BLaER1 (cell line): ENCODE data around the gene SYVN1.
"Not testable (repeated sequence)": the region's sequence is repeated elsewhere in the genome, so short reads cannot be mapped to it uniquely, and the experiment has no call there.

ENCODE experiments used
- H3K27ac ChIP-seq: shearing (Covaris generic); formaldehyde crosslinking; 2 replicates; pipeline ENCODE4 v1.8.1; 2022
- H3K27me3 ChIP-seq: shearing (Covaris generic); formaldehyde crosslinking; 2 replicates; pipeline ENCODE4 v1.8.1; 2022
- H3K36me3 ChIP-seq: shearing (Covaris generic); formaldehyde crosslinking; 2 replicates; pipeline ENCODE4 v1.8.1; 2022
- H3K4me1 ChIP-seq: shearing (Covaris generic); formaldehyde crosslinking; 2 replicates; pipeline ENCODE4 v1.8.1; 2022
- H3K4me2 ChIP-seq: shearing (Covaris generic); formaldehyde crosslinking; 2 replicates; pipeline ENCODE4 v1.8.1; 2022
- H3K4me3 ChIP-seq: shearing (Covaris generic); formaldehyde crosslinking; 2 replicates; pipeline ENCODE4 v1.8.1; 2022
- H3K9ac ChIP-seq: shearing (Covaris generic); formaldehyde crosslinking; 2 replicates; pipeline ENCODE4 v1.8.1; 2022
- H3K9me3 ChIP-seq: shearing (Covaris generic); formaldehyde crosslinking; 2 replicates; pipeline ENCODE4 v1.8.1; 2022
- H4K20me1 ChIP-seq: shearing (Covaris generic); formaldehyde crosslinking; 2 replicates; pipeline ENCODE4 v1.8.1; 2022
- Cebpa-rat ChIP-seq: shearing (Covaris generic); IDR thresholded peaks from 2 replicates; pipeline ENCODE4 v1.8.1; 2022

The SYVN1 gene

DNA sequence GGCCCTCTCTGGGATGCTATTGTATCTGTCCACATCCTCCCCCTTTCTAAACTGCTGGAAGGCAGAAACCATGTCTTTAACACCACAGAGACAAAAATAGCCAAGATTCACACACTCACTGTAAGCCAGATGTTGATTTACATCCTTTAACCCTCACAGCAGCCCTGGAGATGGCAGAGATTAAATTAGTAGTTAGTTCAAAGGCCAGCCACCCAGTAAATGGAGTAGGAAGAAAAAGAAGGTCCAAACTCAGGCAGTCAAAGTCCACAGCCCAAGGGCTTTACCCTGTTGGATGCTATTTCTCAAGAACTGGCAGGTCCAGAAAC lies 14.7 kb downstream of the SYVN1 start:
- H3K4me1 ChIP-seq: peaks cover 75% of the 10 kb centered on the region
- no peak overlapping the region for H3K4me3 ChIP-seq
- H3K27ac ChIP-seq: no peak overlapping the region
- H3K27me3 ChIP-seq: no peaks in the 10 kb centered on the region
- H3K9me3 ChIP-seq: no peaks in the 10 kb centered on the region
- H3K36me3 ChIP-seq: peaks cover 61% of the 10 kb centered on the region
- peak overlapping the region; percentile 55; the same call in 1 of the 2 replicates for H3K9ac ChIP-seq
- no peak for TF ChIP-seq Cebpa-rat
- peaks cover 55% of the 10 kb centered on the region for H4K20me1 ChIP-seq
- H3K4me2 ChIP-seq: peak overlapping the region; percentile 89

DNA sequence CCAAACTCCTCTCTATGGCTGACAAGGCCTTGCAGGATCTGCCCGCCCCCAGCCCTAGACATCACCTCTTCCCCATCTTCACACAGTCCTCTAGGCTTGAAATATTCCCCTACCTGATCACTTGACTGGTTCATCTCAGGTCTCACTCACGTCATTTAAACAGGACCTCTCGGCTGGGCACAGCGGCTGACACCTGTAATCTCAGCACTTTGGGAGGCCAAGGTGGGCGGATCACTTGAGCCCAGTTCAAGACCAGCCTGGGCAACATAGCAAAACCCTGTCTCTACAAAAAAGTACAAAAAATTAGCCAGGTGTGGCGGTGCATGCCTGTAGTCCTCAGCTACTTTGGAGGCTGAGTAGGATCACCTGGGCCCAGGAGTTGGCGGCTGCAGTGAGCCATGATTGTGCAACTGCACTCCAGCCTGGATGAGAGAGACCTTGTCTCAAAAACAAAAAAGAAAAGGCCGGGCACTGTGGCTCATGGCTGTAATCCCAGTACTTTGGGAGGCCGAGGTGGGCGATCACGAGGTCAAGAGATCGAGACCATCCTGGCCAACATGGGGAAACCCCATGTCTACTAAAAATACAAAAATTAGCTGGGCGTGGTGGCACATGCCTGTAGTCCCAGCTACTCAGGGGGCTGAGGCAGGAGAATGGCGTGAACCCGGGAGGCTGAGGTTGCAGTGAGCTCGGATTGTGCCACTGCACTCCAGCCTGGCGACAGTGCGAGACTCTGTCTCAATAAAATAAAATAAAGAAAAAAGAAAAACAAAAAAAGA lies 15.2 kb downstream of the SYVN1 start:
- H3K27me3 ChIP-seq, H3K4me3 ChIP-seq, H3K9me3 ChIP-seq, H3K27ac ChIP-seq: not testable (repeated sequence)
- peaks cover 55% of the 10 kb centered on the region for H4K20me1 ChIP-seq
- H3K4me1 ChIP-seq: peaks cover 73% of the 10 kb centered on the region
- H3K4me2 ChIP-seq: peak overlapping the region; percentile 89
- H3K9ac ChIP-seq: peak overlapping the region; percentile 55
- H3K36me3 ChIP-seq: peaks cover 55% of the 10 kb centered on the region

DNA sequence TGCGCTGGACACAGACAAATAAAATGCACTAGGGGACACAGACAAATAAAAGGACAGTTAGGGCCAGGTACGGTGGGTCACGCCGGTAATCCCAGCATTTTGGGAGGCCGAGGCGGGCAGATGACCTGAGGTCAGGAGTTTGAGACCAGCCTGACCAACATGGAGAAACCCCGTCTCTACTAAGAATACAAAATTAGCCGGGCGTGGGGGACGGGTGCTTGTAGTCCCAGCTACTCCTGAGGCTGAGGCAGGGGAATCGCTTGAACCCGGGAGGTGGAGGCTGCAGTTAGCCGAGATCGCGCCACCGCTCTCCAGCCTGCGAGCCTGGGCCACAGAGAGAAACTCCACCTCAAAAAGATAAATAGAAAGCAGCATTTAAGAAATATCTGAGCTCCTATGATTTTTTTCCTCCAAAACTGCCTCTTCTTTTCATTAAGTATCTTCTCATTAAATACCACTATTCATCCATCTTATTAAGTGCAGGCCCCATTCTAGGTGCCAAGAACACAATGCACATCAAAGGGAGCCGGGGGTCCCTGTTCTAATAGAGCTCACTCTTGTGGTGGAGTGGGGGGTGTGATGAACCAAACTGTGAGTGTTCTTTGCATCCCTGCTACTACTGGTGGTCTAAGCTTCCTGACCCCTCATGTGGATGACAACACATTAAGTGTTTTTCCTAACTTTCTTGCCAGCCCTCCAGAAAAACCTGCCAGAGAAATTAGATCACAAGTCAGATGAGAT lies 16.1 kb downstream of the SYVN1 start:
- Histone ChIP-seq H3K9ac (peak overlapping the region; percentile 55), H3K9me3 (no peaks in the 10 kb centered on the region), H3K4me1 (peaks cover 73% of the 10 kb centered on the region), H3K4me2 (peak overlapping the region; percentile 3; the same call in 1 of the 2 replicates), H4K20me1 (peaks cover 55% of the 10 kb centered on the region), H3K4me3 (no peak overlapping the region), H3K27ac (no peak overlapping the region), H3K36me3 (peaks cover 54% of the 10 kb centered on the region), H3K27me3 (no peaks in the 10 kb centered on the region)
- TF ChIP-seq Cebpa-rat: no peak

DNA sequence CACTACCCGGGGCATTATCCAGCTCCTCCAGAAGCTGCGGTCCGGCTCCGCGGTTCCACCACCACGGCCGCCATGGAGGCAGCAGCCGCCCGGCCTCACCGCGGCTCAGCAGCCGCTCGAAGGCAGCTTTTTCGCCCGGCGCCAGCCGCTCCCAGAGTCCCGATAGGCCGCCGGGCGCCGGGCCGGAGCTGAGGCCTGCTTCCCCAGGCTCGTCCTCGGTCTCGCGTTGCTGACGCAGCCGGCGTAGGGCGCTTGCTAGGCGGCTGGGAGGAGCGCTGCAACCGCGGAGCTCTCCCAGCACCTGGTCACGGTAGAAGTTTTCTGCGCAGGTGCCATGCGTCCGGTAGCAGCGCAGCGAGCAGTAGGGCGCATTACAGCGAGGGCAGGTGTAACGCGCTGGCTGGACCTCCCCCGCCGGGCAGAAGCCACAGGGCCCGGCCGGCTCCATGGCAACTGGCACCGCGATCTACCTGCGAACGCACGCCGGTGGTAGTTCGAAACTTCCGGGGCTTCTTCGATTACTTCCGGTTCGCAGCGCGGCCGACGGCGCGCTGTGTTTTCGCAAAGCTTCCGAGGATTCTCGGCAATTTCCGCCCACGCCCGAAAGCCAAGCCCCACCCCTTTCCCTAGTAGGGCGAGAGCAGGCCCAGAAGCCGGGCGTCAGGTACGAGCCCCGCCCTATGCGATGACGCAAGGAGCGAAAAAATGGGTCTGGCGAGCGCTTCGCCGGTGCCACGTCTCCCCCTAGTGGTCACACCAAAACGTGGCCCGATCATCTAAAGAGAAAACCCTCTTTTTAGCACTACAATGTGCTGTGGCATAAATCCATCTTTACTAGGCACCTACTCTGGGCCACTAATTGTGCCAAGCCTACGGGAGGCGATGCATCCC lies 16.9 kb downstream of the SYVN1 start, which contains the start of gene ZNHIT2:
Gene ZNHIT2 (minus strand): TSS at position 496 of the 891 bp plus-strand sequence. CDS start 48 bp downstream, at position 448.
- peaks cover 54% of the 10 kb centered on the region for H3K36me3 ChIP-seq
- no peaks in the 10 kb centered on the region for H3K27me3 ChIP-seq
- H3K4me3 ChIP-seq: peak within 1 kb of the TSS; percentile 90
- peak within 1 kb of the TSS; percentile 88 for H3K27ac ChIP-seq
- peak within 1 kb of the TSS; percentile 90 for H3K9ac ChIP-seq
- no peaks in the 10 kb centered on the region for H3K9me3 ChIP-seq
- H3K4me2 ChIP-seq: peak within 1 kb of the TSS; percentile 97
- peak; percentile 91 for TF ChIP-seq Cebpa-rat
- peaks cover 55% of the 10 kb centered on the region for H4K20me1 ChIP-seq
- H3K4me1 ChIP-seq: peaks cover 73% of the 10 kb centered on the region

DNA sequence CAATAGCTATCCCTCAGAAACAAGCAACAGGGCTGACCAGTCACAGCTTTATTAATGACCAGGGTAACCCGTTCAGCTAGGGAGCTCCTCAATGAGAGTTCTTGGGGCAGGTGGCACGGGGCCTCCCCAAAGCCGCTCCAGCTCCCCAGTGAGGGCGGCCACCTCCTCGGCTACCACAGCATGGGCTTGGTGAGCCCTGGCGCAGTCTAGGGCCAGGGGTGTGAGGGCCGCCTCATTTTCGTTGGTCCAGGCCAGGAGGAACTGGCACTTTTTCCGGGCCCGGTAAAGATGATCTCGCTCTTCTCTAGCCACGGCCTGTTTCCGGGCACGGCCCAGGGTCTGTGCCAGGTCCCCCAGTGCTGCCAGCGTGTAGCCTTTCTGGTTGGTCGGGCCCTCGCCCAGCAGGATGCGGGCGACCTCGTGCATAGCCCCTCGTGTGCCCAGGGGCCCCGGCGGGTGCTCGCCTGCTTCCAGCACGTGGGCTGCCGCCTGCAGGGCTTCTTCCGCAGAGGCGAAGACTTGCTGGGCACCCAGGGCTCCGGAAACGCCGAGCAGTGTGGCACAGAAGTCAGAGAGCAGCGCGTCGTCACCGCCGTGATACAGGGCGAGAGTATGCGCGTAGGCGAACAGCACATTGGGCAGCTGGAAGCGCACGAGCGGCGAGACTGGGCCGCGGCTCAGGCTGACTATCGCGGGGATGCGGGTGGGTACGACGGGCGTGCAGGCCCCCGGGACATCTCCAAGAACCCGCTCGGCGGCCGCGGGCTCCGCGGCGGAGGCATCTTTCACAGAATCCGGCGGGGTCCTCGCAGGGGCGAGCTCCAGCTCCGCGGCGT lies 17.7 kb downstream of the SYVN1 start:
- H3K27me3 ChIP-seq: no peaks in the 10 kb centered on the region
- H3K4me1 ChIP-seq: peaks cover 72% of the 10 kb centered on the region
- peaks cover 55% of the 10 kb centered on the region for H4K20me1 ChIP-seq
- no peaks in the 10 kb centered on the region for H3K9me3 ChIP-seq
- peaks cover 54% of the 10 kb centered on the region for H3K36me3 ChIP-seq
- H3K4me2 ChIP-seq: peak overlapping the region; percentile 97
- H3K4me3 ChIP-seq: peak overlapping the region; percentile 90
- TF ChIP-seq Cebpa-rat: no peak
- peak overlapping the region; percentile 88 for H3K27ac ChIP-seq
- peak overlapping the region; percentile 90 for H3K9ac ChIP-seq

DNA sequence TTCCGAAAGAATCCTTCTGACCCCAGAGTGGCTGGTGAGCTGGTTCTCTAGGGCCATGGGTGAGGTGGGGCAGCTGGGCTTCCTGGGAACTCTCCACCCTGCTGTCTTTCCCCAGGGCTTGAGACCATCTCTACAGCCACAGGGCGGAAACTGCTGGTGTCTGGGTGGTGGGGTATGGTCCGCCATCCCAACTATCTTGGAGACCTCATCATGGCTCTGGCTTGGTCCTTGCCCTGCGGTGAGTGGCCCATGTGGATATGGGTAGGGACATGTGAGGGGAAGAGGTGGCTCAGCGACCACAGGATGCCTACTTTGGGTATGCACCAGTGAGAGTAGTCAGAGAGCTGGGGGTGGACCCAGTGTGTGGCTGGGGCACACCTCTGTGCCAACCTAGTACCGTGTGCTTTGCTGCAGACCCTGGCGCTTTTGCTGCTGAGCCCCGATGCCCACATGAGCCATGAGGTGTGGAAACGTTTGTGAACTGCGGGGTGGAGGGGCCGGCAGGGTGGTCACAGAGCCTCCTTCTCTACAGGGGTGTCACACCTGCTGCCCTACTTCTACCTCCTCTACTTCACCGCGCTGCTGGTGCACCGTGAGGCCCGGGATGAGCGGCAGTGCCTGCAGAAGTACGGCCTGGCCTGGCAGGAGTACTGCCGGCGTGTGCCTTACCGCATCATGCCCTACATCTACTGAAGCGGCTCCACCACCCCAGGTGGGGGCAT lies 18.8 kb downstream of the SYVN1 start:
- no peak overlapping the region for H3K4me3 ChIP-seq
- H3K27me3 ChIP-seq: no peaks in the 10 kb centered on the region
- H3K4me2 ChIP-seq: peak overlapping the region; percentile 97
- peaks cover 54% of the 10 kb centered on the region for H4K20me1 ChIP-seq
- TF ChIP-seq Cebpa-rat: no peak
- H3K9ac ChIP-seq: no peak overlapping the region
- peaks cover 53% of the 10 kb centered on the region for H3K36me3 ChIP-seq
- peaks cover 75% of the 10 kb centered on the region for H3K4me1 ChIP-seq
- H3K9me3 ChIP-seq: no peaks in the 10 kb centered on the region
- H3K27ac ChIP-seq: no peak overlapping the region

DNA sequence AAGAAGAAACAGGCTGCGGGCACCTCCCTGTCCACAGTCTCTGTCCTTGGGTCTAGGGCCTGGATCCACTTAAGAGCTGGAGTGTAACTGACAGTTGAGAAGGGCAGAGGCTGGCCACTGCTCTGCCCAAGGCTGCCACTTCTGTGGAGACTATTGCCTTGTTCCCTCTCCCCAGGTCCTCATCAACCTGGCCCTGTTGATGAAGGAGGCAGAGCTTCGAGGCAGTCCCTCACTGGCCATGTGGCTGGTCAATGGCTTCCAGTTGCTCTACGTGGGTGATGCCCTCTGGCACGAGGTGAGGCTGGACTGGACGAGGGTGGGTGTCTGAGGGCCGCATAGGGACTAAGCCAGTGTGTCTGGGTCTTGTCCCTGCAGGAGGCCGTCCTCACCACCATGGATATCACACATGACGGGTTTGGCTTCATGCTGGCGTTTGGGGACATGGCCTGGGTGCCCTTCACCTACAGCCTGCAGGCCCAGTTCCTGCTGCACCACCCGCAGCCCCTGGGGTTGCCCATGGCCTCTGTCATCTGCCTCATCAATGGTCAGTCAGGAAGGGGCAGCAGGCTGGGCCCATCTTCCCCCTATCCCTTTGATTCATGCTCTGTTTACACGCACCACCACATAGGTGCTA lies 19.7 kb downstream of the SYVN1 start:
- Histone ChIP-seq H4K20me1 (peaks cover 50% of the 10 kb centered on the region), H3K27ac (no peak overlapping the region), H3K9ac (no peak overlapping the region), H3K4me3 (no peak overlapping the region), H3K27me3 (no peaks in the 10 kb centered on the region), H3K4me2 (0 out of 2 replicates have a peak overlapping the region, but pooled peaks have one; percentile 100), H3K4me1 (peaks cover 73% of the 10 kb centered on the region), H3K36me3 (peaks cover 50% of the 10 kb centered on the region), H3K9me3 (no peaks in the 10 kb centered on the region)
- TF ChIP-seq Cebpa-rat: no peak

DNA sequence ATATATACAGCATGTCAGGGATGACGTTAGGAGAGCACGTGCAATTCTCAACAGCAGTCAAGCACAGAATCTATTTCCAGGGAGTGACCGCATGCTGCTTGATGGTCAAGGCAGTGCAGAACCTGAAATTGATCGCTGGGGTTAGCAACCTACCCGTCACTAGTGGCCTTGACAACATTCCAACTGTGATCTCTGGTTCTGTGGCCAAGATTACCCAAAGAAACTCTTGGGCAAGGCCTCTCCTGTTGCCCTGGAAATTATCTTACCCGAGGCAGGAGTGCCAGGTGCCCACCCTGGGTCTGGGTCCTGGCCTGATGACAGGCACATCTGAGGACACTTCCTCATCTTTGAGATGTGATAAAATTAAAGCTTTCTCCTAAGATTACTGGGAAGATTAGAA lies 20.5 kb downstream of the SYVN1 start:
- 0 out of 2 replicates have a peak overlapping the region, but pooled peaks have one; percentile 74 for H3K4me3 ChIP-seq
- H3K4me2 ChIP-seq: peak overlapping the region; percentile 100
- H3K9me3 ChIP-seq: no peaks in the 10 kb centered on the region
- H3K36me3 ChIP-seq: peaks cover 50% of the 10 kb centered on the region
- peaks cover 65% of the 10 kb centered on the region for H3K4me1 ChIP-seq
- peak overlapping the region; percentile 80; the same call in 1 of the 2 replicates for H3K9ac ChIP-seq
- no peak for TF ChIP-seq Cebpa-rat
- H3K27ac ChIP-seq: no peak overlapping the region
- H3K27me3 ChIP-seq: no peaks in the 10 kb centered on the region
- H4K20me1 ChIP-seq: peaks cover 42% of the 10 kb centered on the region
